ENCODE results near the gene LZTS2.

DNA sequence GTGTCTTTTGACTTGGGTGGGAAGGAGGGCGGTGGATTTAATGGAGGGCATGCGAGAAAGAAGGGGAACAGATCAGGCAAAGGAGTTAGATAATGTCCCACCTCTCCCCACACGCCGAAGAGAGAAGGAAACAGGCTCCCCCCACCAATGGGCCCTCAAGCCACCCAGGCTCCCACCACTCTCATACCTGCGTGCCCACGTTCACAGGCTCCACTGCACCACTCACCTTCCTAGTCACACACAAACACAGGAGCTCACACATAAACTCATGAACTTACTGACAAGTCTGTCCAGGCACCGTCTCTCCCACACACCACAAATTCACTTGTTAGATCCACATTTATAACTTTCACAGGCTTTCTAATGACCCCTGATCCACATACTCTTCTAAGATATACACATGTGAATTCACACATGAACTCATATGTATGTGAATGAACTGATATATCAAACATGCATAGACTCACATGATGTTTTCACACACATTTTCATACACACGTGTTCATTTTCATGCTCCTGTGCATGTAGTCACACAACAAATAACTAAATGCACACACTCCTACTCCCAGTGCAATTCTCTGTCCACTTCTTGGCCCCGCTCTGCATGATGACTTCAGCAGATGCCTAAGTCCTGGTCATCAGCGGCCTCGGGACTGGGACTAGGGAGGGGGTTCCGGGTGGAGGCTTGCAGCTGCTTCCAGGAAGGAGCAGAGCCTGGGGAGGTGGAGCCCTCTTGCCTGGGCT, 1.5 kb downstream of the LZTS2 start:
- TF ChIP-seq, protein P1, sequence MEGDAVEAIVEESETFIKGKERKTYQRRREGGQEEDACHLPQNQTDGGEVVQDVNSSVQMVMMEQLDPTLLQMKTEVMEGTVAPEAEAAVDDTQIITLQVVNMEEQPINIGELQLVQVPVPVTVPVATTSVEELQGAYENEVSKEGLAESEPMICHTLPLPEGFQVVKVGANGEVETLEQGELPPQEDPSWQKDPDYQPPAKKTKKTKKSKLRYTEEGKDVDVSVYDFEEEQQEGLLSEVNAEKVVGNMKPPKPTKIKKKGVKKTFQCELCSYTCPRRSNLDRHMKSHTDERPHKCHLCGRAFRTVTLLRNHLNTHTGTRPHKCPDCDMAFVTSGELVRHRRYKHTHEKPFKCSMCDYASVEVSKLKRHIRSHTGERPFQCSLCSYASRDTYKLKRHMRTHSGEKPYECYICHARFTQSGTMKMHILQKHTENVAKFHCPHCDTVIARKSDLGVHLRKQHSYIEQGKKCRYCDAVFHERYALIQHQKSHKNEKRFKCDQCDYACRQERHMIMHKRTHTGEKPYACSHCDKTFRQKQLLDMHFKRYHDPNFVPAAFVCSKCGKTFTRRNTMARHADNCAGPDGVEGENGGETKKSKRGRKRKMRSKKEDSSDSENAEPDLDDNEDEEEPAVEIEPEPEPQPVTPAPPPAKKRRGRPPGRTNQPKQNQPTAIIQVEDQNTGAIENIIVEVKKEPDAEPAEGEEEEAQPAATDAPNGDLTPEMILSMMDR (IDR thresholded peaks at IDR 0.05; ENCODE audit: low read depth, low read length, poor library complexity, severe bottlenecking), result no peak
- TF ChIP-seq EZH2phosphoT487 (IDR thresholded peaks at IDR 0.05; ENCODE audit: borderline replicate concordance, low read length), result no peak

Measured in DOHH2 (cell line).